ENCODE measurements around the gene GPSM1.

Gene GPSM1, protein sequence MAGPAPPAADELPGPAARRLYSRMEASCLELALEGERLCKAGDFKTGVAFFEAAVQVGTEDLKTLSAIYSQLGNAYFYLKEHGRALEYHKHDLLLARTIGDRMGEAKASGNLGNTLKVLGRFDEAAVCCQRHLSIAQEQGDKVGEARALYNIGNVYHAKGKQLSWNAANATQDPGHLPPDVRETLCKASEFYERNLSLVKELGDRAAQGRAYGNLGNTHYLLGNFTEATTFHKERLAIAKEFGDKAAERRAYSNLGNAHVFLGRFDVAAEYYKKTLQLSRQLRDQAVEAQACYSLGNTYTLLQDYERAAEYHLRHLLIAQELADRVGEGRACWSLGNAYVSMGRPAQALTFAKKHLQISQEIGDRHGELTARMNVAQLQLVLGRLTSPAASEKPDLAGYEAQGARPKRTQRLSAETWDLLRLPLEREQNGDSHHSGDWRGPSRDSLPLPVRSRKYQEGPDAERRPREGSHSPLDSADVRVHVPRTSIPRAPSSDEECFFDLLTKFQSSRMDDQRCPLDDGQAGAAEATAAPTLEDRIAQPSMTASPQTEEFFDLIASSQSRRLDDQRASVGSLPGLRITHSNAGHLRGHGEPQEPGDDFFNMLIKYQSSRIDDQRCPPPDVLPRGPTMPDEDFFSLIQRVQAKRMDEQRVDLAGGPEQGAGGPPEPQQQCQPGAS

DNA sequence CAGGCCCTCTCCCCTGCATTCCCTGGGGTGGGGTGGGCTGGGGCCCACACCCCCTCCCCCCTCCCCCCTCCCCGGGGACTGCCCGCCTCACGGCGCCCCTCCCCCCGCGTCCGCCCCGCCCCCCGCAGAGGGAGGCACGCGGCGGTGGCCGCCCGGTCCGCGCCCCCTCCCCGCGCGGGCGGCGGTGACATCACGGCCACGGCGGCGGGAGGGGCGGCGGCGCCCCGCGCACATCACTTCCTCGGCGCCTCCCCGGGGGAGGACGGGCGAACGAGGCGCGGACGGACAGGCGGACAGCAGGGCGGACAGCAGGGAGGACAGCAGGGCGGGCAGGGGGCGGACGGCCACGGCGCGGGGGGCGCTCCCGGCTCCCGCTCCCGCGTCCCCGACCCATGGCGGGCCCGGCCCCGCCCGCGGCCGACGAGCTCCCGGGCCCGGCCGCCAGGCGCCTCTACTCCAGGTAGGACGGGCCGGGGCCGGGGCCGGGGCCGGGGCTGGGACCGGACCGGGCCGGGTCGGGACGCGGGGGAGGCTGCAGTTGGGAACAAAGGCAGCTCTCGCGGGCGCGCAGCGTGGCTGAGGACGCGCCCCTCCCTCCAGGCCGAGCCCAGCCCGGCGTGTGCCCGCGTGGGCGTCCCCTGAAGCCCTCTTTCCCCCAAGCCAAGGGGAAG lies at the start of gene GPSM1:
TSS of gene GPSM1 (plus strand) at position 236 of the 671 bp plus-strand sequence. CDS start at position 393, 157 bp downstream.
- peak; percentile 60 for DNase-seq

DNA sequence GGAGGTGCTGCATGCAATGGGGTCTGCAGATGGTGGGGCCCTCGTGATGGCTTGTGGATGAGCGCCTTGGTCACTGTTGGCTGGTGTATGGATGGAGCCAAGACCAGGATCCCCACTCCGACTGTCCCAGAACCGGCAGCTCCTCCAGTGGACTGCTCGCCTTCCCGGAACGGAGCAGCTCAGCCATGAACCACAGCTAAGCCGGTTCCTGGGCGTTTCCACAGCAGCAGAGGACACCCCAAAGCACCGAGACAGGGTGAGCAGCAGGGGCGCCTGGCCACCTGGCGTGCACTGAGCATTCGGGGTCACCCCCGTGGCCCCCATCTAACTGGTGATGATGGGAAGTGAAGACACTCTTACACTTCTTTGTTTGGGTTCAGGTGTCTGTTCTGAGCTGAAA lies 49.6 kb upstream of the GPSM1 start:
- DNase-seq = no peak

DNA sequence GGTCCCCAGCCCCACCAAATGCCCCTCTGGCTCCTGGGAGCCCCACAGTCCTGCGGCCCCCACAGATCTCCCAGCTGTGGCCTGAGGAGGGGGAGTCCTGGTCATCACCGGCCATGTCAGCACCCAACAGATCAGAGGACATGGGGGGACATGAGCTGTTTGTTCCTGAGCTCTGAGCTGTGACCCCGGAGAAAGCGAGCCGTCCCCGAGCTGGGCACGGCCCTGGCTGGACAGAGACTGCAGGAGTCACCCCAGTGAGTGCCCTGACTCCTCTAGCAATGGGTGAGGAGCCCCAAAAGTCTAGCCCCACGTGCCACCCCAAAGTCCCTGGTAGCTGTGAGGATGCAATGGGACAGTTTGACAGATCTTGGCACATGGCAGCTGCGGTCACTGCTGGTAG lies 49.1 kb upstream of the GPSM1 start:
- no peak for DNase-seq

DNA sequence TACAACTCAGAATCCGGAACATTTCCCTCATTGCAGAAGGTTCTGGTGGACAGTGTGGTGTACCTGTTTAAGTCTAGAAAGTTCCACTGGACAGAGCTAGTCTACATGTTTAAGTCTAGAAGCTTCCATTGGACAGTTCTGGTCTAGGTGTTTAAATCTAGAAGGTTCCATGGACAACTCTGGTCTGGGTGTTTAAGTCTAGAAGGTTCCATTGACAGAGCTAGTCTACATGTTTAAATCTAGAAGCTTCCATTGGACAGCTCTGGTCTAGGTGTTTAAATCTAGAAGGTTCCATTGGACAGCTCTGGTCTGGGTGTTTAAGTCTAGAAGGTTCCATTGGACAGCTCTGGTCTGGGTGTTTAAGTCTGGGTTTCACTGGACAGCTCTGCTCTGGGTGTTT lies 48.4 kb upstream of the GPSM1 start:
- DNase-seq = no peak

DNA sequence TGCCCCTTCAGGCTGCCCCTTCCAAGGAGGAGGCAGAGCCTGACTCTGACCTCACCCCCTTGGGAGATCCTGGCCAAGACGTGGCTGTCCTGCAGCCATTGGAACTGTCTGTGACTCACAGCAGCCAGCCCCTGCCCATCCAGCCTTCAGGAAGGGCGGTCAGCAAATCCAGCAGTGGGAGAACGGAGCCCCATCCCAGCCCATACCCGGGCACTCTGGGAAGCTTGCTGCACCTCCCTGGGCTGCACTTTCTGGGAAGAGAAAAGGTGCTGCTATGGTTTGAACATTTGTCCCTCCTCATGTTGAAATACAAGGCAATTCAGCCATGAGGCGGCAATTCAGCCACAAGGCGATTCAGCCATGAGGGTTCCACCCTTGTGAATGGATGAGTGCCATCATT lies 47.9 kb upstream of the GPSM1 start:
- no peak for DNase-seq

DNA sequence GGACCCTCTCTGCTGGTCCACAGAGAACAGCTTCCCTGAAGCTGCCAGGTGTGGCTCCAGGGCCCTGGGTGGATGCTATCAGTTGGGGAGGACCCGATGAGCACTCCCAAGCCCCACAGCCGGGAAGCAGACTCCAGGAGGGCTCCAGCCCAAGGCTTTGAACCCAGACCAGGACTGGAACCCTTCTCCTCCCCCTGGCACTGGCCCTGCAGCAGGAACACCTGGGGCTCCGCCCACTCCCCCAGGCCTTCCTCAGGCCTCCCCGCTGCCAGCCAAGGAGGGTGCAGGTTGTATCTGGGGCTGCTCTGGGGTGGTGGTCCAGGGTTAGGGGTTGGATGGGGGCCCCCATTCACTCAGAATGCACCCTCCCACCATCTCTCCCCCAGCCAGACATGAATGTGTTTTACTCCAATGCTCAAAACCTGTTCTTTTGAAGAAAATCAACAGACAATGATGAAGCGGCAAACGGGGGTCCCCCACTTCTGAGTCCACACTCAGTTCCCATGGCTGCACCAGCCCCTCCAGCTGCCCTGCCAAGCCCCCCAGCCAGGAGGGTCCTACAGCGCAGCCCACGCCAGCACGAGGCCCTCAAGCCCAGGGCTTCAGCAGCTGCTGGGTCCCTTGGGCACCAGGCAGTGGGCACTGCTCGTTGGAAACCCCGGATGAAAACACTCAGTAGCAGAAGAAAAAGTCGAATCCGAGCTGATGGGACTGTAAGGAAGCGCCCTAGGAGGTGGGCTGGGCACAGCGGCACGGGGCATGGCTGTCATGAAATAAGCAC lies 46.6 kb upstream of the GPSM1 start:
- DNase-seq = no peak

DNA sequence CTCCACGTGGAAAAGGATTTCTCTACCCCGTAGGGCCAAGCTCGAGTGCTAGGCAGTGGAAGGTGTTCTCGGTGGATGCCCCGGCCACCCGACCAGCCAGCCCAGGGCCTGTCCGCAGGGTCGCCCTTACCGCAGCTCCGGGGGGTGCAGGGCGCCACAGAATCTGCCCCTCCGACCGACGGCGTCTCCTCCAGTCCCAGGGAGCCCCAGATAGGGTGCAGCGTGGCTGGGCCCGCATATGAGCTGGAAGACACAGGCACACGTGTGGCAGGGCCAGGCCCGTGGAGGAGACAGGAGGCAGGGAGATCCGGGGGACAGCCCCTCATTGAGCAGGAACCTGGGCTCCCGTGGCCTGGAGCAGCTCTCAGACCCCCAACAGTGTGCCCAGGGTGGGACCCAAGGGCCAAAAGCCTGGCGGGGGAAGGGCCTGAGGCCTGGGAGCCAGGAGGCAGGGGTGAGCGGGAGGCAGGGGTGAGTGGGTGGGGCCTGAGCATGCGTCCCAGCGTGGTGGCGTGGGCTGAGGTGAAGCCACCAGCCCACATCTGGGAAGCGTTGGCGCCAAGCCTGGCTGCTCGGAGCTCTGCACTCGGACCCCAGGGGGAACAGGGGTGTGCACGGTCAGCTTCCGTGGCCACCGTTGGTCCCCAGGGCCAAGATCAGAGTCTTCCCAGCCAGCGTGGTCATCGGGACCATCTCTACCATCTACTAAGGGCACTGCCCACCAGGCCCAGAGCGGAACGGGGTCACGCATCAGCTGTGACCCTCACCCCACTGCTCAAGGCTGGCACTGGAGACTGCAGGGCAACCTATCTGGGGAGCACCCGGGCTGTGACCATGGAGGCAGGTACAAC lies 45.7 kb upstream of the GPSM1 start:
- DNase-seq = no peak

DNA sequence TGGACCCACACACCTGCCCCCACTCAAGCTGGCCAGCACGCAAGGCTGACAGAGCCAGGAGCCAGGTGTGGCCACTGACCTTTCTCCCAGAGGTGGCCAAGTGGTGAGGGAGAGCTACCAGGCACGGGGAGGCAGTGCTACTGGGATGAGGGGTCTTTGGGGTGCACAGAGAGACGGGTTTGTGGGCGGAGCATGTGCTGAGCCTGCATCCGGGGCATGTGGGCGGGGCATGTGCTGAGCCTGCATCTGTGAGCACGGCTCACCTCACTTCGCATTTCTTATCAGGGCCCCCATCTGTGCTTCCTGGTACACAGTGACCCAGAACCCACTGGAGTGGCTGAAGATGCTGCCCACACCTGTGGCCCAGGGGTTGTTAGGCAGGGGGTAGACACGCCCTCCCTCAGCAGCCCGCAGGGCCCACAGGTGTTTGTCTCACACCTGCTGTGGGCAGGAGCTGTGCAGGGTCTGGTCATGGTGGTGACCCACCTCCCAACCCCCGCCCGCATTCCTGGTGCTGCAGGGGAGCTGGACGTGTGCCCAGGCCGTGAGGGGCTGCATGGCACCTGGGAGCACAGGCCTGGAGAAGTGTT lies 45.0 kb upstream of the GPSM1 start:
- no peak for DNase-seq

DNA sequence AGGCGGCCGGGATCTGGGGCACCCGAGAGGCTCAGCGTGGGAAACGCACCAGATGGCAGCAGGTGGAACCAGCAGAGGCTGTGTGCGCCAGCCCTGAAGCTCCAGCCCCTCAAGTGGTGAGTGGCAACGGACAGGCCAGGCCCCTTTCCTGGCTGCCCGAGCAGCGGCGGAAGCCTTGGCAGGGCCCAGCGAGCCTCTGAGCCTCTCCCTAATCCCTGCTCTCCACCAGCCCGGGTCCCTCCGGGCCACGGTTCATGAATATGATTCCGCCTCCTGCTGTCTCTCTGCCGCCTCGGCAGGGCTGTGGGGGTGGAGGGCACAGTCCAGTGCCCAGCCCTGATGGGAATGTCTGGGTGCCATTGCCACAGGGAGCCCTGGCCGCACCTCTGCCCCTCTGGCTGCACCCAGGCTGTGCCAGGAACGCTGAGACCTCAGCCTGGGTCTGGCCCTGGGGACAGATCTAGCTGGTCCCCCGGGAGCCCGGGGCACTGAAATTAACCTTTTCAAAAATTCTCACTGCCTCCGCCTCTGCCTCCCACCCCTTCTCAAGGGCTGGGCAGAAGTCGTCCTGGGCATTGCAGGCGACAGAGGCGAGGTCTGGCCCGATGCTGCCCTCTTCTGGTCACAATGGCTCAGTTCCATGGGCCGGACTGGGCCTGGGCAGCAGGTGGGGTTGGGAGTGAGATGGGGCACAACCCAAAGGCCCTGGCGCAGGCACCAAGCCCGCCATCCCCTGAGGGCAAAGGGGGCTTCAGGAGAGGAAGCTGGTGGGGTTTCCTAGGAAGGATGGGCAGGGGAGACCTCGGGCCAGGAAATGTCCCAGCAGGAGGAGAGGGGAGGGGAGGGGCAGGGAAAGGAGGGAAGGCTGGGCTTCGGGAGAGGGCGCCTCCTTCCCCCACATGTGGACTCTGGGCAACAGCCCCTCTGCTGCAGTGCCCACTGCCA lies 43.8 kb upstream of the GPSM1 start:
- DNase-seq = peak; percentile 73

DNA sequence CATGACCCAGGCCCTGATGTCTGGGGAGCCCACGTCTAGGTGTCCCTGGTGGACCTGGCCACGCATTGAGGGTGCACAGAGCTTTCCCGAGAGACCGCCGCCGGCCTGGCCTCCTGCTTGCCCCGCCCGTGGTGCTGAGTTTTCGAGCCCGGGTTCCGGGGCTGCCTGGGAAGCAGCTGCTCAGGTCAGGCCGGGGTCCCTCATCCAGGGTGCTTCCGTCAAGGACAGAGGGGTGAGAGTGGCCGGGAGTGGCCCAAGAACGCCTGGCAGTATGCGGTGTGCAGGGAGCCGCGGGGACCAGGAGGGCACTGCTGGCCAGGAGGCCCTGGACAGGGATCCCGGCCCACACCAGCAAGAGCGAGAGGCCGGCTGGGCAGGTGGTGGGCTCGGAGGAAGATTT lies 43.0 kb upstream of the GPSM1 start:
- DNase-seq = no peak

DNA sequence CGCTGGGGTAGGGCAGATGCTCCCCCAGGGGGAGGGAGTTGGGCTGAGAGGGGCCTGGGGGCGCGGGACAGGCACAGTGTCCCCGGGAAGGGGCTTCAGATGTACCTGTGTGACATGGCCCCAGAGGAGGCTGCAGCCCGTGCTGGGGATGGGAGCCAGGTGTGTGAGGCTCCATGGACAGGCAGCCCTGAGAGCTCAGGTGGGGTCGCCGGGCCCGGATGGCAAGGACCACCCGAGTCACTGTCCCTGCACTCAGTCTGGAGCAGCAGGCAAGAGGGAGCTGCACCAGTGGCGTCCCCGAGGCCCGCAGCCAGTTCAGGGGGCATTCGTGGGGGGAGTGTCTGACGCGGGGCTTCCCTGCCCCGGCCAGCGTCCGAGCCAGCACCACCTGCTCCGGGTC lies 42.4 kb upstream of the GPSM1 start:
- no peak for DNase-seq

DNA sequence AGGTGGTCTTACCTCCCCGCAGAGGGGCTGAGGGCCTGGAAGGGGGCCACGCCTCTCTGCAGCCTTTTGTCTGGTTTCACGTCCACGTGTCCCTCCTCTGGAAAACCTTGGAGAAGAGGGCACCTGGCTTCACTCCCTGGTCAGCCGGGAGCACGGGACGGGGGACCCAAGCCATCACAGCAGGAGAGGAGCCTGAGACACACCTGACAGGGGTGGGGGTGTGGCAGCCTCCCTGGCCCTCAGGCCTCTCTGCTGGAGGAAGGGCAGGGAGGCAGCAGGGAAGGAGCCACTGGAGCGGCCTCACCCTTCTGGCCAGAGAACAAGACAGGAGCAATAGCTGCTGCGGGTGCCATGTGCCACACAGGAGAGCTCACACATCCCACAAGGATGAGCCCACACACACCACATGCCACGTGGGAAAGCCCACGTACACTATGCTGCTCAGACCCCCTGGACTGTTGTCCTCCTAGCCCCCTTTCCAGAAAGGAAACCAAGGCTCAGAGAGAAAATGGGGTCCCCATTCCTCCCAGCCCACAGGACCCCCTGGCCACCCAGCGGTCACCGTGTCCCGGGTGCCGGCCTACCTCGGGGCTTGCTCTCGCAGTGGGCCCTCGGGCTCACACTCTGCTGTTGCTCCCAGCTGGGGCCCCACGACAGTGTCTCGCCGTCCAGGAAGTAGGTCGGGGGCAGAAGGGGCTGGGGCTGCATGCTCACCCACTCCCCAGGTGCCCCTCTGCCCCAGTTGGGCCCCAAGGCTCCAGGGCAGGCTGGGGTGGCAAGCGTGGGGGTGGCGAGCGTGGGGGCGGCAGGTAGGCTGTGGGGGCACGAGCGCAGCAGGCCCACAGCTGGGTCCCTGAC lies 41.6 kb upstream of the GPSM1 start:
- no peak for DNase-seq

DNA sequence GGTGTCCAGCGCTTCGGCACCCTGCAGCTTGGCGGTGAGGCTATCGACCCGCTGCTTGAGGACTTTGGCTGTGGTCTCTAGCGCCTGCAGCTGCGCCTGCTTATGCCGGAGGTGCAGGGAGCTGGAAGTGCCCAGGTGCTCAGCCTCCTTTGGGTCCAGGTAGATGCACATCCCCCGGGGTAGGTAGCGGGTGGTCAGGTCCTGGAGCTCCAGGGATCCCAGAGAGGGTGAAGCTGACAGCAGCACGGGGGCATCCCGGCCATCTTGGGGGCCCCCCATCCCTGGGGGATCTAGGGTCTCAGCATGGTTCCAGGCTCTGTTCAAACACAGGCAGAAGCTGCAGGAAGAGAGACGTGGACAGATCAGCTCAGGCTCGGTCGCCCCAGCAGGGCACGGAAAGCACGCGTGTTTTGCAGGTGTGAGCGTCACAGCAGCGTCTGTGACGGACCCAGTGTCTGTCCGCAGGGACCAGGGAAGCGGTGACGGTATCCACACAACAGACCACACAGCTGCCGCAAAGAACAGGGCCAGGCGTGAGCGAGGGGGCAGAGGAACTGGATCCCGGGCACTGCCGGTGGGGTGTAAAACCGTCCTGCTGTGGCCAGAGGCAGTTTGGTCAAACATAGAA lies 40.9 kb upstream of the GPSM1 start:
- DNase-seq = no peak

DNA sequence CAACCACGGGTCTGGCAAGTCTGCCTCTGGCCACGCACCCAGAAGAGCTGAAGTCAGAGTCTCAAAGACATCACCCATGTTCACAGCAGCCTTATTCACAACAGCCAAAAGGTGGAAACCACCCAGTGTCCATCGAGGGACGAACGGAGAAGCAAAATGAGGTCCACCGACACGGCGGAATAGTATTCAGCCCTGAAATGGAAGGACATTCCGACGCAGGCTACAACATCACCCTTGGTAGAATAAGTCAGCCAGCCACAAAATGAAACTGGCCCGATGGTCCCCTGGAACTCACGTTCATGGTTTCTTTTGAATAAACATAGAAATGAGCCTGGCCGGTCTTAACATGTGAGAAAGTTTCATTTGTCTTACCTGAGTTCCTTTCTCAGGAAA lies 40.4 kb upstream of the GPSM1 start:
- DNase-seq = no peak

DNA sequence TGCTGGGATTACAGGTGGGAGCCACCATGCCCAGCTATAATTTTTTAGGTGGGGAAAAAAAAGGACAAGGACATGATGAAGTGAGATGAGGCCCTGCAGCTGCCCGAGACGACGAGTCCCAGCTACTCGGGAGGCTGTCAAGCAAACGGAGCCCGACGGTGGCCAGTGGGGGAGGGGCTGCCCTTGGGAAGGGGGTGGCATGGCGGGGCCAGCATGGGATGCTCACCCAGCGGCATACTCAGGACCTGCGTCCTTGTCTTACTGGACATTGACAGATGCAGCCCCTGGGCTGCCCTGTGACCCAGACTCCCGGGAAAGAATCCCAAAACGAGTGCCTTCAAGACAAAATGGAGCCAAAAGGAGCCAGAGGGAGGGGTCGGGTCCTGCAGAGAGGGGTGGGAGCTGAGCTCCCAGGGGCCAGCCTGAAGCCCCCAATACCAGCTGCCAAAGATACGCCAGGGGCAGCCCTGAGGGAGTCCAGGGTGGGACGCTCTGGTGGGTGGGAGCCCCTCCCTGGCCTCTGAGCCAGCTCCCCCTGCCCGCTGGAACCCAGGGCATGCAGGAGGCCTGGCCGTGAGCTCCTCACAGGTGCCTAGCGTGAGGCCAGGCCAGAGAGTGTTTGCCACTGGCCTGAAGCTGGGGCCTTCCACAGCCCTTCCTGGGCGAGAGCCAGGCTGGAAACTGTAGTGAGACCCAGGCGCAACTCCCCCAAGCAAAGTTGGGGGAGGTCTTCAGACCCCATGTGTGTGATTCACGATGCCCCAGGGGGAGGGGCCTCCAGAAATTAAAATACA lies 39.2 kb upstream of the GPSM1 start:
- DNase-seq = no peak

DNA sequence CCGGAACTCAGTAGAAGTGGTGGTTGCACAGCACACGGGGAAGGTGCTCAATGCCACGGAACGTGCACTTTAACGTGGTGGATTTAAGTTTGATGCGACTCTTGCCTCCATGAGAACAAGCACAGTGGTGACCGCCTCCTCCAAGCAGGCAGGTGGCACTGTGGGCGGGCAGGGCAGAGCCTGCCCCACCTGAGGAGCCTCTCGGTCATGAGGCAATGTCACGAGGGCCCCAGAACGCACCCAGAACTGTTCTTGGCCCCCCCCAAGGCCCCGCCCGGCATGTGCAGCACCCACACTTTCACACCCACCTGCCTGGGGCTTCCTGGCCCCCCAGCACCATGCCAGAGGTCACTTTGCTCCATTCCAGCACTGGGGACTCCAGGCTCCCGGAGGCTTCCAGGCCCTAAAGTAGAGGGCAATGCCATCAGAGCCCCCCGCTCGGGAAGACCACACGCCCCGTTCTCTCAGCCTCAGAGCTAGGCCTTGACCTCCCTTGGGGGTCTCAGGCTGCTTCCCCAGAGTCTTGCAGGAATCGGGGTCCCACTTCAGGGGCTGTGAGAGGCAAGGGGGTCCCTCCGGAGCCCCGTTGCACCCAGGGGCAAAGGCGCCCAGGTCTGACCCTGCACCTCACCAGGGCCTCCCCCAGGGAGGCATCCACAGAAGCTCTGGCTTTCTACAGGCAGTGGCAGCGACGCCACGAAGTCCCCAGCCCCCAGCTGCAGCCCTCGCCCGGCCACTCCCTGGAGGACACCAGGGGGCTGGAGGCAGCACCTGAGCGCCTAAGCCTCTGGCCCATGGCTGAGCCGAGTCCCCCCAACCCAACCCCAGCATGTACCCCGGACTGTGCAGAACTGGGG lies 37.5 kb upstream of the GPSM1 start:
- DNase-seq = no peak

DNA sequence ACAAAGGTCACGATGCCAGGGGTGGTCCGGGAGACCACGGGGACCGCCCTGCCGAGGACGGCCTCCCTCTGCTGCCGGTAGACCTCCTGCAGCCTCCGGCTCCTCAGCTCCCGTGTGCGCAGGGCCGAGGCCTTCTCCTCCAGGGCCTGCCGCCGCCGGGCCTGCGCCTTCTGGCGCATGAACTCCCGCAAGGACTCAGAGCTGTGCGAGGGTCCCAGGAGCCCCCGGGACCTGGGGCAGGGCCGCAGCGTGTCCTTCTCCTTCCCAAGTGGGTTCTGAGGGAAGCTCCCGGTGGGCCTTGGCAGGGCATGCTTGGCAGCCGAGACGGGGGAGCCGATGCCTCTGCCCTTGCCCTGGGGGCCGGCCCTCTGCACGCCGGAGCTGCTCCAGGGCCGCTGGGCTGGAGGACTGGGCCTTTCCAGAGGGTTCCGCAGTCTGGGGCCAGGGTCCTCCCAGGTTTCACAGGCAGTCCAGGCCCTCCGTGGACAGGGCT lies 36.8 kb upstream of the GPSM1 start:
- no peak for DNase-seq

All from activated CD8-positive, alpha-beta memory T cell treated with anti-CD3 and anti-CD28 coated beads, Interleukin-2, amount 50 U/mL, for 4 hours (primary cell).